GM18867 (cell line): Measurements from ENCODE around the gene EIF4E3.

Experiments used
- ATAC-seq: cut with Tn5 transposase; IDR thresholded peaks from one replicate; pipeline ENCODE4 v1.9.1; 2021; ENCODE audit warnings: mild to moderate bottlenecking, moderate library complexity; ENCODE audit not compliant: unreplicated experiment

Gene EIF4E3

DNA sequence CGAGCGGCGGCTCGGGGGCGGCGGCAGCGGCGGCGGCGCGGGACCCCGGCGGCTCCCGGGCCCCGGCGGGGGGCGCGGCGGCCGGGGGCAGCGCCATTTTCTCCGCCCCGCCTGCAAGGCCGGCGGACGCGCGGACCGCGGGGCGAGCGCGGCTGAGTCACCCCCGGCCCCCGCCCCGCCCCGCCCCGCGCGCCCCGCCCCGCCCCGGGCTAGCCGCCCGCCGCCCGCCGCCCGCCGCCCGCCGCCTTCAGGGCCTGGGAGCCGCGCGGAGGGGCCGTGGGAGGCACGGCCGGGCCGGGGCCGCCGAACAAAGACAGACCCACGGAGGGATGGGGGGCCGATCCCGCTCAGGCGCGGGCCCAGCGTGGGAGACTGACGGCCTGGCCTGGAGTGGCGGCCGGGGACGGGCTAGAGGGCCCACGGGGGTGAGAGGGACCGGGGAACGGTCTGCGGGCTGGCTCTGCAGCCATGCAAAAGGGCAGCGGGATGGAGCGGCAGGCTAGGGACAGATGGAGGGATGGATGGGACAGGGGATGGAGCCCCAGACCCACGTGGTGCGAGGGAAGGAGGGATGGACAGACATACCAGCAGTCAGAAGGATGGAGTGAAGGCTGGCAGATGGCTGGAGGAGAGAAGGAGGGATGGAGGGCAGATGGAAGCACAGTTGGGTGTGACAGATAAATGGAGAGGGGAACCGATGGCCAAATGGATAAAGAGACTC is at the start of gene EIF4E3:
Gene EIF4E3, minus strand, starts transcription at position 132 of the 721 bp plus-strand sequence. Its CDS starts 35 bp downstream, at position 97.
- peak; percentile 46 for ATAC-seq

DNA sequence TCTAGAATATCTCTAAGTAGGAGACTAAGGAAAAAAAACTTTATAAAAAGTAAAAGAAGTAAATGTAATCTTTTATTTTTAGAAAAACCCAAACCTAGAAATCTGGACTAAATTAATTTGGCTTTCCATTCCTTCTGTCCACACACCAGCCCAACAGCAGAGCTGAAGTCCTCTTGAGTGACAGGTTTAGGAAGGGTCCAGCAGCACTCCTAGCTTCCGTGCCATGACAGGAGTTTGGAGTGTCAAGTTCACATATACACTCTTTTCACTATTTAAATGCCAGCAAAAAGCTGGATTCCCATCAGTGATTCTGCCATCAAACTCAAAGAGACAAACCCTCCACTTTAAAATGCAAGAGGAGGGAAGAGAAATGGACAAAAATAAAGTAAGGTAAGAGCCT is 46.7 kb upstream of the EIF4E3 start:
- ATAC-seq, result no peak

DNA sequence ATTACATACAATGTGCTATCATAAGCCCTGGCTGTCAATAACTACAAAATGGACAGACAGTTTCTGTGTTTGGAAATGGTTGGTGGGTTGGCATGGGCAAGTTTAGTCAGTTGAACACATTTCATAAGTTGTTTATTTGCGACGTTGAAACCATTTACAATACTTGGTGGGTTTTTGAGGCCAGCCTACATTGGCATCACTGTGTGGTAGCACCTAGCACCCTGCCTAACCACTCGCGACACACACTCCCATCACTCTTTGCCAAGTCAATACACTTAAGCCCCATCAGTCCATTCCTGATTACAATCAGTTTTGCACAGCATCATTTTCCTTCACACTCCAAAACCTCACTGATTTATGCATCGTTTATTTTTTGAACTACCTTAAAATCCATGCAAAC is 45.9 kb upstream of the EIF4E3 start:
- no peak for ATAC-seq

DNA sequence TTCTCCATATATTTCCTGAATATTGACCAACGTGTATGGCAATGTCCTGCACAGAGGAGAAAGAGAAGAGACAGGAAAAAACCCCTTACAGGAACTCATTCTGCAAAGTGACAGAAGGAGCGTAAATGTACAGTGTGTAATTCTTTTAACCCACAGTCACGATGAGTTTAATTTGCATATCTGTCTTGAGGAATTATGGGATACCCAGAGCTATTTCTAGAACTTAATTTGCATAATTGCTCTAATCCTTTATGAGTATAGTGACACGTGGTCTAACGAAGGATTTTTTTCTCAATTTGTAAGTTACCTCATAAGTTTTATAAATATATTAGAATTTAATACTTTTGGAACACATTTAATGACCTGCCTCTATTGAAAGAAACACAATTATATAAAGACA is 38.2 kb upstream of the EIF4E3 start:
- ATAC-seq, result no peak

DNA sequence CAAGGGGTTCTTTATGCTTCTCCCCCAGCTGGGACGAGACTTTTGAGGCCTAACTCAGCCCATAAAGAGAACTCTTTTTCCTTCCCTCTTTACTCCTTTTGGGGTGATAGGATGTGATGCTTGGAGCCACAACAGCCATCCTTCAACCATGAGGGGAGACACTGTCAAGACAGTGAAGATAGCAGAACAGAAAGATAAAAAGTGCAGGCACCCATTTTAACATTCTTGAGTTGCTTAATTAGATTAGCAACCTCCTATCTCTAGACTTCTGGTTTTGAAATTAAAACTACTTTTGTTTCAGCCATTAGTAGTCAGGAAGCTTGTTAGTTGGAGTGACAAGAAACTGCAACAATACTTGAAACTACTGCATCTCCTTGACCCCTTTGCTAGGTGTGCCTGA is 34.9 kb upstream of the EIF4E3 start:
- no peak for ATAC-seq

DNA sequence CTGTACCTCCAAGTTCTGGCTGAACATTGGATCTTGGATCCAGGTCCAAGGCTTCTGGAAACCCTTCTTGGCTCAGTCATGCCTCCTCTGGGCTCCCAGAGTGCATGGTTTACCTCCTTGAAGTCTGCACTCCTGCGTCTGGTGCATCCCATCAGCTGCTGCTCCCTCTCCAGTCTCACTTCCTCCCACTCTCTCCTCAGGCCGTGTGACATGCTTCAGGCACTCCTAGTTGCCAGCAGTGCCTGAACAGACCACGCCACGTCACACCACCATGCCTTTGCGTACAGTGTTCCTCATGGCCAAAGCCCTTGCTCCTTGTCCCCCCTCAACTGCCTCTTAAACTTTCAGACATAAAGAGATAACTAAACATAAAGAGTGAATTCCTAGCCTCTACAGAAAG is 34.2 kb upstream of the EIF4E3 start:
- ATAC-seq, result no peak

DNA sequence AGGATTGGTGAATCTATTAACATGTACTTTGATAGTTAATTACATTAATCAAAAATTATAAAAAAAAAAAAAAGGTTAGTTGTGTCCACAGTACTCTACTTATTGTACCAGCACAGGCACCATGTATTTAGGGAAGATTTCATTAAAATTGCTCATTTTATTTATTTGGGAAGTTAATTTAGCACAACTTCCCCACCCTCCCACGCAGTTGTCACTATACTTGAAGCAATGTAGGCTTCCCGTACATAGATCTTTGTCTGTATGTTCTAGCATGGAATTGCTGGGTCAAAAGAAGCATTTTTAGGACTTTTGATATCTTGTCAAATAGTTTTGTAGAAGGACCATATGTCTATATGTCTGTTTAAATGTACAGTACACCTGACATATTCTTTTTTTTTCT is 32.9 kb upstream of the EIF4E3 start:
- ATAC-seq, result no peak

DNA sequence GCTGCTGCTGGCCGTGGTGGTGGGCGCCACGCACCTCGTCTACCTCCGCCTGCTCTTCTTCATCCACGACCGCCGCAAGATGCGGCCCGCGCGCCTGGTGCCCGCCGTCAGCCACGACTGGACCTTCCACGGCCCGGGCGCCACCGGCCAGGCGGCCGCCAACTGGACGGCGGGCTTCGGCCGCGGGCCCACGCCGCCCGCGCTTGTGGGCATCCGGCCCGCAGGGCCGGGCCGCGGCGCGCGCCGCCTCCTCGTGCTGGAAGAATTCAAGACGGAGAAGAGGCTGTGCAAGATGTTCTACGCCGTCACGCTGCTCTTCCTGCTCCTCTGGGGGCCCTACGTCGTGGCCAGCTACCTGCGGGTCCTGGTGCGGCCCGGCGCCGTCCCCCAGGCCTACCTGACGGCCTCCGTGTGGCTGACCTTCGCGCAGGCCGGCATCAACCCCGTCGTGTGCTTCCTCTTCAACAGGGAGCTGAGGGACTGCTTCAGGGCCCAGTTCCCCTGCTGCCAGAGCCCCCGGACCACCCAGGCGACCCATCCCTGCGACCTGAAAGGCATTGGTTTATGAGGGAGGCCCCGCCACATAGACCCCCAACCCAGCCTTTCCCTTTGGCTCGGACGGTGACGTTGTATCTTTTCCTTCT is 29.5 kb upstream of the EIF4E3 start:
- no peak for ATAC-seq

DNA sequence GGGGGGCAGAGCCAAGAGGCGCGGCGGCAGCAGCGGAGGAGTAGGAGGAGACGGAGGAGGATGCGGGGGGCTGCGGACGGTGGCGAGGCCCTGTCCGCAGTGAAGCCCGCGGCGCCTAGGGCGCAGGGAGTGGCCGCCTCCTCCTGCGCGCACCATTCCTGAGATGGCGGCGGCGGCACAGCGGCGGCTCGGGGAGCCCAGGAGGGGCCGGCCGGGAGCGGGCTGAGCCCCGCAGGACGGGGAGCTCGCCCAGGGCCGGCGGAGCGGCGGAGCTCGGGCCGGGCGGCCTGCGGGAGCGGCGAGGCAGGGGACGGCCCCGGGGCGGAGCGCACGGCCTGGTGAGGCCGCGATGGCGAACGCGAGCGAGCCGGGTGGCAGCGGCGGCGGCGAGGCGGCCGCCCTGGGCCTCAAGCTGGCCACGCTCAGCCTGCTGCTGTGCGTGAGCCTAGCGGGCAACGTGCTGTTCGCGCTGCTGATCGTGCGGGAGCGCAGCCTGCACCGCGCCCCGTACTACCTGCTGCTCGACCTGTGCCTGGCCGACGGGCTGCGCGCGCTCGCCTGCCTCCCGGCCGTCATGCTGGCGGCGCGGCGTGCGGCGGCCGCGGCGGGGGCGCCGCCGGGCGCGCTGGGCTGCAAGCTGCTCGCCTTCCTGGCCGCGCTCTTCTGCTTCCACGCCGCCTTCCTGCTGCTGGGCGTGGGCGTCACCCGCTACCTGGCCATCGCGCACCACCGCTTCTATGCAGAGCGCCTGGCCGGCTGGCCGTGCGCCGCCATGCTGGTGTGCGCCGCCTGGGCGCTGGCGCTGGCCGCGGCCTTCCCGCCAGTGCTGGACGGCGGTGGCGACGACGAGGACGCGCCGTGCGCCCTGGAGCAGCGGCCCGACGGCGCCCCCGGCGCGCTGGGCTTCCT is 28.8 kb upstream of the EIF4E3 start, which contains the start of gene GPR27:
Gene GPR27, plus strand, starts transcription at position 155 of the 909 bp plus-strand sequence. Its CDS starts 195 bp downstream, at position 350.
- no peak for ATAC-seq

DNA sequence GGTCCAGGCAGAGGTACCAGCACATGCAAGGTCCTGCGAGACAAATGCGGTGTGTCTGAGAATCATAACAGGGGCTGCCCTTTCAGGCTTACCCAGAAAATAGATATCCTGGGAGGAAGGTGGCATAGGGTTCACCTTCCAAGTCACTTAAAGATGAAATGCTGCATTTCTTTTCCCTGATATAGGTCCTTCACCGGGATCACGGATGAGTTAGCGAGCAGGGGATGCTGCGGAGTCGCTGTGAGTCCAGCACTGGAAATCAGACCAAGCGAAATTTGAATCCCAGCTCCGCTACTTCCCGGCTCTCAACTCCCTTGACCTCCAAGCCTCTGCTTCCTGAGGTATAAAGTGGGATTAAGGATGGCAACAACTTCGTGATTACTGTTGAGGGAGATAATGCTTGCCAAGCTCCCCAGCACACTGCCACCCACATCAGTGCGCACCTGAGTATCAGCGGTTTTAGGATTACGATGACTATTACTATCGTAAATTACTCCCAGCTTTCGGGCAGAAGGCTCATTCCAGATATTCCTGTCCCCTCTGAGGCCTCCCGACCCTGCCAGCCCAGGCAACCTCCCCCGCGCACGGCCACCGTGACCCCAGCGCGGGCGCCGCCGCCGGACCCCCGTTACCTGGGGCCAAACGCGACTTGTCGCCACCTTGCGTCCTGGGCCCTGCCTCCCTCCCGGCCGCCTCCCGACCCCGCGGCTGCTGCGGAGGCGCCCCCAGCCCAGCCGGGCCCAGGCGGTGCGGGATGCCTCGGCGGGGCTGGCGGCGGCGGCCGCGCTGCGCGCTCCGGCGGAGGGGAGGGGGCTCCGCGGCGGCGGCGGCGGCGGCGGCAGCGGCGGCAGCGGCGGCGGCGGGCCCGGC is 27.9 kb upstream of the EIF4E3 start:
- no peak for ATAC-seq

DNA sequence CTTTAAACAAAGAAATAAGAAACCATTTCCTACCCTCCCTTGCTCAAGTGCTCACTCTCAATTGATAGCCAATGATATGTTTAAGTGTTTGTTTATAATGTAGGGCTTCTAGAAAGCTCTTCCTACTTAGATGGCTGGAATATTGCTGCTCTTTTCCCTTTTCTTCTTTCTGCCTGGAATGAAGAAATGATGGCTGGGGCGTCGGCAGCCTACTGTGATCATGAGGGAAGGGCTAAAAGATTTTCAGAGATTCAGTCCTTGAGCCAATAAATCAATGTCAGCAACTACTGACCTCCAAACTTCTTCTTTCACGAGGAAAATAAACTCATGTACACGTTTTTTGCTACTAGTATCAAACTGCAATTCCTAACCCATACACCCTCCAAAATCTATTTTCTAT is 26.4 kb upstream of the EIF4E3 start:
- no peak for ATAC-seq

DNA sequence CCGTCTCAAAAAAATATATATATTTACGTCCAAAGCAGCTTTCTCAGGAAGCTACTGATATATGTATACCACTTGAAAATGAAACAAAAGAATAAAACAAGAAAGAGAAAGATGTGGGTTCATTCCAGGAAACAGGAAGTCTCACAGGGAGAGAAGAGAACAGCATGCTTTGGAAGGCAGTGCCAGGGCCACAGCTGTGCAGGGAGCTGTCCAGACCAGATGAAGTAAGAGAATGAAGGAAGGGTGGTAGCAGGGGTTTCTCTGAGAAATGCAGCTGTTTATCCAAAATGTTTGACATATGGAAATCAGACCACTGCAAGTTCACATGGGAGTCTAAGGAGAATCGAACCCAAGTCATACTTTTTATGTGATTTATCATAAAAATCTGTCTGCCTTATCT is 19.5 kb upstream of the EIF4E3 start:
- no peak for ATAC-seq

DNA sequence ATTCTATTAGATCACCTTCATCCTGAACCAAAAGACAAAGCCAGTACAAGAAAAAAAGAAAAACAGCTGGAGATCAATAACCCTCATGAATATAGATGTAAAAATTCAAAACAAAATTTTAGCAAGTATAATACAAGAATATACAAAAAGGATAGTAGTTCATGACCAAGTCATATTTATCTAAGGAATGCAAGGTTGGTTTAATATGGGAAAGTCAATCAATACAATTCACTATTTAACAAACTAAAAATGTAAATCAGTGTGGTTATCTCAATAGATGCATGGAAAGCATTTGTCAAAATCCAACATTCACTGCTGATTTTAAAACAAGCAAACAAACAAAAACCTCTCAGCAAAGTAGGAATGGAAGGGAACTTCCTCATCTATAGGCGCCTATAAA is 17.4 kb upstream of the EIF4E3 start:
- ATAC-seq, result no peak

DNA sequence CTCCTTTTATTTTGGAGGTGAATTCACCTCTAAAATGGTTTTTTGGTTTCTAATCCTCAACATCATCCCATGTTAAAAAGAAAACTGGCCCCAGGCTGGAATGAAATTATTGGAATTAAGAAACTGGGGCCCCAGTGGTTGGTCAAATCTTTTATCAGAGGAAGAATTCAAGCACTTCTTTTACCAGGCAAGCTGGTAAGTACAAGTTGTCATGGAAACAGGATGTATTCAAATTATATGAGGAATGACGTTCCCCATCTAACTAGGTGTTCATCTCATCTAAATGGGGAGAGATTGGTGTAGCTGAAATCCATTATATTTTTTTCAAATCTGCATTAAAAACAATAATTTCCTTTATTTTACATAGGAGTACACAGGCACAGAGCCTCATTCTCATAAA is 9.7 kb upstream of the EIF4E3 start:
- no peak for ATAC-seq

DNA sequence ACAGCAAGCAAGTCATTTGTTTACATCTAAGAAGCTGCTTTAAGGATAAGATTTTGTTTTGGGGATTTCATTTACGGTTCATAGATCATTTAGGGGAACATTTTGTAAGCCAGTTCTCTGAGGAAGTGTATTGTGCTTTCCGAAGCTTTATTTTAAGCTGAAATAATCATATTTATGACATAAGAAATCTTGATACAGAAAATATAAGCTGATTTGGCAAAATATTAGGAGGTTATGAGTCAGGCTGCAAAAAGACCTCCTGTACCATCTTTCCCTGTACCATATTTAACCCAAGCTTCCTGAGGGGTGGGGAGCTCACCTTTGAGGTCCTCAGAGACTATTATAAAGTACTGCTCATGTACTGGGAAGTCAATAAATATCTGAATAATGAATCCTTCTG is 8.1 kb upstream of the EIF4E3 start:
- ATAC-seq, result no peak

DNA sequence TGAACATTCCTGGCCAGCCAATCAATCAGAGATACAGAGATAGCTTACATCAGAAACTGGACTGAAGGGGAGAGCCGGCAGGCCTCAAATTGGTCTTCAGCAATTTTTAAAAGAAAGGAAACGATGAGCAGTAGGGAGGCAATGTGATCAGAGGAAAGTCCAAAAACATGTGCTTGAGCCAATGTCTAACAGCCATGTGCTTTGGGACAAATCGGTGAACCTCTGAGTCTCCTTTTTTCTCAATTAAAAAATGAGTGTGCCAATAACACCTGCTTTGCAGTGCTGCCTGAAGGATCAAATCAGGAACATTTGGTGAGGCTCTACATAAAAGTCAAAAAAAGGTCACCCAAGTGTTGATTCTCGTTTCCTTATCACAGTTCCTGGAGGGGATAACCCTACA is 7.4 kb upstream of the EIF4E3 start:
- no peak for ATAC-seq

DNA sequence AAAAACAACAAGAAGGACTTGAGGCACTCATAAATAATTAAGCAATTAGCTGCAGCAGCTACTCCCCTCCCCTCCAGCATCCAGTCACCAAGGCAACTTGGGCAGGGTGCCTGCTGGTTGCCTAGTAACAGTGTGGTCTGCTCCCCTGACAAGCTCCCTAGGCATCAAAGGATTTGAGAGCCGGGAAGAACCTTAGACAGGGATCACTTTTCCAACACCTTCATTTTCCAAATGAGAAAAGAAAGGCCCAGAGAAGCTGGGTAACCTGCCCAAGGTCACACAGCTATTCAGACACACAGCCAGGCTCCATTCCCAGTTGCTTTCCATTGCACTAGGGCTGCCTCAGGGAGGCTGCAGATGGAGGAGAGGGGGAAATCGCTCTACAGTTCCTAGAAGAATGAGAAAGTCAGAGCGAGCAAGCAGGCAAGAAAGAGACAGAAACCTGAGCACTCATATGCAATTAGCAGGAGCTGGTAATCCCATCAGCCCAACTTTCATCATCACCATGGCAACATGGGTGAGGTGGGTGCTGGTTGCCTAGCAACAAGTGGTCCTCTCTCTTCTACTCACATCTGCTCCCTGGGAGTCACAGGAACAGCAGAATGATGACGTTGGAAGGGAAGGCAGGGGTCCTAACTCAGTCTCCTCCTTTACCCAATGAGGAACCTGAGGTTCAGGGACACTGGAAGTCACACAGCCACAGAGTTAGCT is 3.6 kb upstream of the EIF4E3 start:
- no peak for ATAC-seq

DNA sequence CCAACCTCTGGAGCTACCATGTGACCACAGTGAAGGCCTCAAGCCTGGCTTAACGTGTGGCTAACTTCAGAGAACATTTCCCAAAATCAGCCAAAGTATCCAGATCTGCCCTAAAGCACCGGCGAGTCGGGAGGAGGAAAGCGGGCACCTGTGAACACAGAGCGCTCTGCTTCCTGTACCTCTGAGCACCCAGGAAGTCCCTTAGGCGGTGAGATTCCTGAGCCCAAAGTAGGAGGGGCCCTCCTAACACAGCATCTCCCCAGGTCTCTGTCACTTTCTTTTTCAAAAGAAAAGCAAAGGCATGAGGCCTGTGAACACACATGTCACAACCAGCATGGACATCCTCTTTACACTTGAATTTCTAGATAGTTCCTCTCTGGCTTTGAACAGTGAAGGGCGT is 944 bp upstream of the EIF4E3 start:
- no peak for ATAC-seq

DNA sequence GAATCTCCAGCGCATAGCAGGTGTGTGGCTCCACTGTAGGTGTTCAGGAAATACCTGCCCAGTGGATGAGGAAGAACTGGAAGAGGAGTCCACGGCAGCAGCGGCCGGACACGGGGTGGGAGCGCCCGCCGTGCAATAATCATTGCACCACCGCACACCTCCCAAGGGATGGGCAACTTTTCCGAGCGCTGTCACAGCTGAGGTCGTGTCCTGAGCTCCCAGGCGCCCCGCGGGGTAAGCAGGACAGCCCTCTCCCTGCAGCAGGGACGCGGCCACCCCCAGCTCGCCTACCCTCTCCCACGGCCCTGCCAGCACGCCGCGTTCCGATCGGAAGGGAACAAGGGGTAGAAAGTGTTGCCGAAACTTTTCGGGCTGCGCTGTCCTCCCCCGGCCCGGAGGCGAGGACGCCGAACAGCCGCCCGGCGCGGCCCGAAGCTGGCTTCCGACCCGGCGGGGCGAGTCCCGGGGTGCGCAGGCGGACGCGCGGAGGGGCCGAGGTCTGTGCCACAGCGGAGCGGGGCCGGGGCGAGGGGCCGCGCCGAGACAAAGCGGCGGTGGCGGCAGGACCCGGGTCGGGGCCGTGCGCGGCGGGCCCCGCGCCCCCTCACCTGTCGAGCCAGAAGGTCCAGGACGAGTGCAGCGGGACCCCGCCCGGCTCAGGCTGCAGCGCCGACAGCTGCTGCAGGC is 475 bp downstream of the EIF4E3 start:
- peak; percentile 55 for ATAC-seq

DNA sequence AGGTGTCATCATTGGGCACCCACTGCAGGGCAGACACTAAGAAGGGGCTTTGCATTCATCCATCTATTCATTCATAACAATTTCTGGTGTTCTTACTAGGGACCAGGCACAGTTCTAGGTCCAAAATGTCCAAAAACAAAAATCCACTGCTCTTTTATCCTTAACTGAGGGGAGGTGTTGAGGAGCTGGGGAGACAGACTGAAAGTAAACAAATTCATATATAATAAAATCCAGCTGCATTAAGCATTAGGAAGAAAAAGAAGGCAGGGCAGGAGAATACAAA is 1.1 kb downstream of the EIF4E3 start:
- no peak for ATAC-seq
